ENCODE results near the gene CD19. TPM values are rescaled to one million over a fixed set of nuclear protein-coding genes. Genes with fewer than 3 reads are reported as not detected.

The CD19 gene
- total RNA-seq, 1 donor from 2014 or later = not detected

DNA sequence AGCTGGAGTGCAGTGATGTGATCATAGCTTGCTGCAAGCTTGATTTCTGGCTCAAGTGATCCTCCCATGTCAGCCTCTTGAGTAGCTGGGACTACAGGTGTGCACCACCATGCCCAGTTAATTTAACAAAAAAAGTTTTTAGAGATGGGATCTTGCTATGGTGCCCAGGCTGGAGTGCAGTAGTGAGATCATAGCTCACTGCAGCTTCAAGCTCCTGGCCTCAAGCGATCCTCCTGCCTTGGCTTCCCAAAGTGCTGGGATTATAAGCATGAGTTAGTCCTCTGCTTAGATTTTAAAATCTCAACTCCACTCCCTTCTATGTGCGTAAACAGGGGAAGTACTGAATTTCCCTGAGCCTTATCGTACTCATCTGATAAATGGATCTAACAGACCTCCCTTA is 13.1 kb upstream of the CD19 start:
- Mint-ChIP-seq H3K27ac (no peak overlapping the region), H3K36me3 (peaks cover 20% of the 10 kb centered on the region), H3K4me1 (peaks cover 3% of the 10 kb centered on the region), H3K9me3 (peaks cover 4% of the 10 kb centered on the region), H3K27me3 (ENCODE audit: low read depth) (no peaks in the 10 kb centered on the region), H3K4me3 (no peak overlapping the region)
- TF ChIP-seq, protein P1, sequence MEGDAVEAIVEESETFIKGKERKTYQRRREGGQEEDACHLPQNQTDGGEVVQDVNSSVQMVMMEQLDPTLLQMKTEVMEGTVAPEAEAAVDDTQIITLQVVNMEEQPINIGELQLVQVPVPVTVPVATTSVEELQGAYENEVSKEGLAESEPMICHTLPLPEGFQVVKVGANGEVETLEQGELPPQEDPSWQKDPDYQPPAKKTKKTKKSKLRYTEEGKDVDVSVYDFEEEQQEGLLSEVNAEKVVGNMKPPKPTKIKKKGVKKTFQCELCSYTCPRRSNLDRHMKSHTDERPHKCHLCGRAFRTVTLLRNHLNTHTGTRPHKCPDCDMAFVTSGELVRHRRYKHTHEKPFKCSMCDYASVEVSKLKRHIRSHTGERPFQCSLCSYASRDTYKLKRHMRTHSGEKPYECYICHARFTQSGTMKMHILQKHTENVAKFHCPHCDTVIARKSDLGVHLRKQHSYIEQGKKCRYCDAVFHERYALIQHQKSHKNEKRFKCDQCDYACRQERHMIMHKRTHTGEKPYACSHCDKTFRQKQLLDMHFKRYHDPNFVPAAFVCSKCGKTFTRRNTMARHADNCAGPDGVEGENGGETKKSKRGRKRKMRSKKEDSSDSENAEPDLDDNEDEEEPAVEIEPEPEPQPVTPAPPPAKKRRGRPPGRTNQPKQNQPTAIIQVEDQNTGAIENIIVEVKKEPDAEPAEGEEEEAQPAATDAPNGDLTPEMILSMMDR (IDR thresholded peaks at IDR 0.05; ENCODE audit: unreplicated experiment) = no peak
- no peak for DNase-seq (ENCODE audit: low spot score in 2 of 2, unreplicated experiment in 2 of 2)

DNA sequence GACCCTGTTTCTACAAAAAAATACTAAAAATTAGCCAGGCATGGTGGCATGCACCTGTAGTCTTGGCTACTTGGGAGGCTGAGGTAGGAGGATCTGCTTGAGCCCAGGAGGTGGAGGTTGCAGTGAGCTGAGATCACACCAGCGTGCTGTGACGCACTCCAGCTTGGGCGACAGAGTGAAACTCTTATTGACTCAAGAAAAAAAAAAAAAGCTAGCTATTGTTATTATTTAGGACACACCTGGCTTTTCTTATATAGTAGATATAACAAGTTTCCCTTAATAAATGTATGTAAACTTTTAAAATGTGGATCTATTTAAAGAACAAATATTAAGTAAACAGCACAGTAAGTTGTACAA is 8.6 kb upstream of the CD19 start:
- peak overlapping the region; percentile 98 for H3K27ac Mint-ChIP-seq
- TF ChIP-seq, protein P1 (IDR thresholded peaks at IDR 0.05; ENCODE audit: unreplicated experiment) = no peak
- peaks cover 11% of the 10 kb centered on the region for H3K4me1 Mint-ChIP-seq
- peak overlapping the region; percentile 93 for H3K4me3 Mint-ChIP-seq
- no peaks in the 10 kb centered on the region for H3K27me3 Mint-ChIP-seq (ENCODE audit: low read depth)
- no peak for DNase-seq (ENCODE audit: low spot score in 2 of 2, unreplicated experiment in 2 of 2)
- peaks cover 10% of the 10 kb centered on the region for H3K36me3 Mint-ChIP-seq
- H3K9me3 Mint-ChIP-seq = no peaks in the 10 kb centered on the region

DNA sequence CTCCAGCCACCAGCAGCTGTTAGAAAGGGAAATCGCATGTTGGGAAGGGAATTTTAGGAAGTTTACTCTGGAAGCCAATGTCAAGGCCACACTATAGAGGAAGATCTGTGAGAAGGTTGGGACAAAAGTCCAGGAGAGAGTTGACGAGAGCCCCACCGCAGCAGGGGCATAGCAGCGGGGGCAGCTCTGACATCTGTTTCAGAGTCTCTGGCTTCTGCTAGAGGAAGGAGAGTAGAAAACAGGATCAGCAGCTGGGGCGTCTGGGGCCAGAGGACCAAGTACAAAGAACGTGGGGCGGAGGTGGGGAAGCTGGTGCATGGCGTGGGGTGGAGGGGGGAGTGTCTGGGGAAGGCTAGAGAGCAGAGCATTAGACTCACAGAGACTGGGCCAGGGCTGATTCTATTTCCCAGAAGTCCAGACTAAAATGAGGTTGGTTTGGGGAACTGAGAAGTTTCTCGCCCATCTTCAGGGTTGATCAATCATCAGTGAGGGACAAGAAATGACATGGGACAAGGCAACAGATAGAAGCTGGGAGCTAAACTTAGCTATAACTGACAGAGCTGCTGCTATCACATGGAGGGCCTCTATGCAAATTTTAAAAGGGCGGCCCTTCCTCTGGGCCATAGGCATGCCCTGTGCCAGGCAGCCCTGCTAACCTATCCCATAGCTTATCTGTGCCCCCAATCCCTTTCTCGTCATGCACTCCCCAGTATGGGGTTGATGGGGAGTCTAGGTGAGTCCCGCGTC is 7.9 kb upstream of the CD19 start:
- peak overlapping the region; percentile 93 for H3K4me3 Mint-ChIP-seq
- peaks cover 10% of the 10 kb centered on the region for H3K36me3 Mint-ChIP-seq
- H3K4me1 Mint-ChIP-seq = peaks cover 11% of the 10 kb centered on the region
- H3K27me3 Mint-ChIP-seq (ENCODE audit: low read depth) = no peaks in the 10 kb centered on the region
- TF ChIP-seq, protein P1 (IDR thresholded peaks at IDR 0.05; ENCODE audit: unreplicated experiment) = no peak
- peak overlapping the region; percentile 98 for H3K27ac Mint-ChIP-seq
- H3K9me3 Mint-ChIP-seq = no peaks in the 10 kb centered on the region
- no peak for DNase-seq (ENCODE audit: low spot score in 2 of 2, unreplicated experiment in 2 of 2)

DNA sequence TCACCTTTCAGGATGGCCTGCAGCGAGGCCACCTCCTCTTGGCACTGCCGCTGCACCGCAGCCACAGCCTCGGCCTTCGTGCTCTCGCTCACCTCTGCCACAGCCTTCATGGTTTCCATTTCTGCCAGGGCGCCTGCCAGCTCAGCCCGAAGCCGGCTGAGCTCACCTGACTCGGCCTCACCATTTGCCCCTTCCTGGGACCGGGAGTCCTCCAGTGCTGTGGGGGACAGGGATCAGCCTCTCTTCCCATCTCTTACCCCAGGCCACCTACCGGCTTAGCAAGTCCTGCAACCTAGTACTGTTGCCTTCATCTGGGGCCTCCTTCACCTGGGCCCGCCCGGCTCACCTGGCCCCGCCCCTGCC is 7.4 kb upstream of the CD19 start:
- TF ChIP-seq, protein P1 (IDR thresholded peaks at IDR 0.05; ENCODE audit: unreplicated experiment) = no peak
- Mint-ChIP-seq H3K9me3 (no peaks in the 10 kb centered on the region), H3K27me3 (ENCODE audit: low read depth) (no peaks in the 10 kb centered on the region), H3K4me3 (peak overlapping the region; percentile 93), H3K27ac (peak overlapping the region; percentile 98), H3K36me3 (peaks cover 8% of the 10 kb centered on the region), H3K4me1 (peaks cover 11% of the 10 kb centered on the region)
- no peak for DNase-seq (ENCODE audit: low spot score in 2 of 2, unreplicated experiment in 2 of 2)

DNA sequence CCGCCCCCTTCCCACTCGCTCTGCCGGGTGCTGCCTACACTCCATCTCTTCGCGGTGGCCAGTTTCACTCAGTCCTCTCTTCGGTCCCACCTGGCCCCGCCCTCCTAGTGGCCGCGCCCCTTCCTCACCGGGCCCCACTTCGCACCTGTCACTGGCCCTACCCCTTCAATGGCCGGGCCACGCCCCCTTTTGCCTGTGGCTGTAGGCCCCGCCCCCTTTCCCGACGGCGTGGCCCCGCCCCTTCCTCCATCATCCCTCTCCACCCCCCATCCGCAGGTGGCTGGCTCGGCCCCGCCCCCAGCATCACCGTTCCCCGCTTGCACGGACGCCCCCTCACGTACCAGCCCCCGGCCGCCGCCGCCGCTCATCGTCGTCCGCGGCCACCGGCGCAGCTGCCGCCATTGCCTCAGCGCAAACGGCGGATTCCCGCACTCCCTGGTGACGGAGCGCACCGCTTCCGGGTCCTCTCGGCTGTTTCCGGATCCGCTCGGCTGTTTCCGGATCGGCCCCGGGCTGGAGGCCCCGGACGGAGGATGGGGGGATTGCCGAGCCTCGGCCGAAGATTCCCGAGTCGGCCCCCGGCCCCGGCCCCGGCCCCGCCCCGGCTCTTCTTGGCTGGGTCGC is 6.9 kb upstream of the CD19 start, which contains the start of gene RABEP2:
Gene RABEP2, minus strand, starts transcription at position 477 of the 624 bp plus-strand sequence. Its CDS starts 75 bp downstream, at position 402.
- peak; percentile 94 to 99 for DNase-seq (ENCODE audit: low spot score in 2 of 2, unreplicated experiment in 2 of 2)
- Mint-ChIP-seq H3K36me3 (peaks cover 3% of the 10 kb centered on the region), H3K27ac (peak within 1 kb of the TSS; percentile 99), H3K9me3 (no peaks in the 10 kb centered on the region), H3K4me1 (peaks cover 11% of the 10 kb centered on the region), H3K27me3 (ENCODE audit: low read depth) (no peaks in the 10 kb centered on the region), H3K4me3 (peak within 1 kb of the TSS; percentile 93)
- TF ChIP-seq, protein P1 (IDR thresholded peaks at IDR 0.05; ENCODE audit: unreplicated experiment) = no peak

All from mesothelial cell of epicardium (in vitro differentiated cells).